Measurements from ENCODE around the gene GRIA2. TPM values are rescaled to one million over a fixed set of nuclear protein-coding genes. Genes with fewer than 3 reads are reported as not detected.

Gene GRIA2
- total and polyA plus RNA-seq, 2 donors (not counting 3 experiments of a cell fraction or from before 2014, with no cell fraction given): not detected

GRCh38 chr4:157357887-157358286 lies 137.4 kb downstream of the GRIA2 start:
- CTCF ChIA-PET: interaction anchor here (1.0 kb wide), 1 partner anchor 9 kb away, joined by 3 read pairs; no protein-coding TSS in a partner anchor
- no peaks in the 10 kb centered on the region for H3K27me3 ChIP-seq (ENCODE audit: control insufficient read depth in 2 of 2, insufficient read depth in 2 of 2, low read length in 2 of 2)
- H3K4me3 ChIP-seq (replicated peaks in 1 of 3; ENCODE audit: insufficient read depth in 1 of 3, low read depth in 1 of 3, low read length in 3 of 3): no peak overlapping the region
- DNase-seq (ENCODE audit: low read depth, low spot score) (no peak), FAIRE-seq (no peak)
- intact Hi-C loops (cut with micrococcal nuclease): no loop called here
- H3K27ac ChIP-seq (ENCODE audit: insufficient read depth, low read depth, low read length): no peak overlapping the region
- H3K4me2 ChIP-seq (ENCODE audit: insufficient read depth, low read length): no peak overlapping the region
- no peak overlapping the region for H2AFZ ChIP-seq (ENCODE audit: low read depth, low read length)
- H3K79me2 ChIP-seq (ENCODE audit: control insufficient read depth, insufficient read depth, low read length): no peaks in the 10 kb centered on the region
- BruUV-seq (replicated peaks): no TSS peak
- TF ChIP-seq FOS (IDR thresholded peaks at IDR 0.05; ENCODE audit: borderline replicate concordance, insufficient read depth, low read length): no peak
- TF ChIP-seq MYC (IDR thresholded peaks at IDR 0.05; ENCODE audit: low read depth, low read length): no peak
- no peak for TF ChIP-seq POLR2AphosphoS5 (IDR thresholded peaks at IDR 0.05; ENCODE audit: insufficient read depth, low read depth, low read length)
- TF ChIP-seq MAX (IDR thresholded peaks at IDR 0.05; ENCODE audit: insufficient read depth, insufficient read length): no peak
- no peak for TF ChIP-seq CTCF (IDR thresholded peaks at IDR 0.05; ENCODE audit: extremely low read depth in 1 of 2, insufficient read depth in 1 of 2, low read depth in 1 of 2, low read length in 2 of 2)
- no peak for TF ChIP-seq EZH2 (IDR thresholded peaks at IDR 0.05; ENCODE audit: borderline replicate concordance, low read depth, low read length, severe bottlenecking)
- no peak for TF ChIP-seq POLR2A (IDR thresholded peaks at IDR 0.05; ENCODE audit: low read depth, low read length)
- TF ChIP-seq JUN (IDR thresholded peaks at IDR 0.05; ENCODE audit: borderline replicate concordance, insufficient read depth, insufficient read length, low read depth): no peak
- no peak for TF ChIP-seq GATA2 (IDR thresholded peaks at IDR 0.05; ENCODE audit: insufficient read depth, insufficient read length, low read depth, low read length)
- no peaks in the 10 kb centered on the region for H3K4me1 ChIP-seq (ENCODE audit: control insufficient read depth, extremely low read depth, insufficient read depth, low read length)
- dilution Hi-C loops (cut with MboI; ENCODE audit: extremely low pct_ligation_motif_present, low sequenced_read_pairs): no loop called here
- no peaks in the 10 kb centered on the region for H3K9me1 ChIP-seq (replicated peaks; ENCODE audit: control insufficient read depth, extremely low read depth, insufficient read depth, low read length)
- POLR2A ChIA-PET: no interaction called here
- H3K36me3 ChIP-seq (ENCODE audit: control insufficient read depth in 2 of 2, extremely low read depth in 1 of 2, insufficient read depth in 2 of 2, low read length in 2 of 2): no peaks in the 10 kb centered on the region
- H3K9ac ChIP-seq (replicated peaks; ENCODE audit: extremely low read depth, insufficient read depth, low read length): no peak overlapping the region
- H4K20me1 ChIP-seq (replicated peaks; ENCODE audit: control insufficient read depth, extremely low read depth, insufficient read depth, low read length): no peaks in the 10 kb centered on the region
- H3K9me3 ChIP-seq (replicated peaks; ENCODE audit: control insufficient read depth, insufficient read depth, low read length): no peaks in the 10 kb centered on the region
